ENCODE measurements around the gene PKP1.

The PKP1 gene

DNA sequence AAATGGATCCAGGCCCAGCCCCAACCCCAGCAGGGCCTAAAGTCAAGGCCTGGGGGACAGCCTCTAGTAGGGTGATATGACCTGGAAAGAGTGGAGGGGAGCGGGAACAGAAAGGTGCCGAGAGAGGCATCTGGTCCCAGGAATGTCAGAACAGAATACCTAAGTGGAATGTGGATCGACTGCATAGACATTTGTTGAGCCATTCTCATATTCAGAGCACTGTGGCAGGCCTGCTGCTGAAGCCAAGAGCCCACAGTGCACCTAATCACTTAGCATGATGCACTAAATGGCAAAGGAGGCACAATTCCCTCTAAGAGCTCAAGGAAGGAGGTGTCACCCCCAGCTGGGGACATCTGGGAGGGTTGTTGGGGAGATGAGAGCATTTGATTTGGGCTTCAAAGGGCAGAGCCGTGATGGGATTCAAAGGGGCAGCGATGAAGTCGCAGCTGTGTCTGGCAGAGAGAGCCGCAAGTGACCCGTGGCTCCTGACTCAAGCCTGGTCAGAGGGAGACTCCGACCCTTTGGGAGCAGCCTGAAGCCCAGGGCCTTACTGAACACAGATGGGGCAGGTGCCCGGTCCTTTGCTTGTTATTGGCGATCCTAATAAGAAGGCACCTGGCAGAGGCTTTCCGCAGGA lies 8.6 kb upstream of the PKP1 start:
- no peak for DNase-seq (ENCODE audit: low read depth, low spot score)
- no peak overlapping the region for H3K4me3 ChIP-seq (ENCODE audit: low read length)

DNA sequence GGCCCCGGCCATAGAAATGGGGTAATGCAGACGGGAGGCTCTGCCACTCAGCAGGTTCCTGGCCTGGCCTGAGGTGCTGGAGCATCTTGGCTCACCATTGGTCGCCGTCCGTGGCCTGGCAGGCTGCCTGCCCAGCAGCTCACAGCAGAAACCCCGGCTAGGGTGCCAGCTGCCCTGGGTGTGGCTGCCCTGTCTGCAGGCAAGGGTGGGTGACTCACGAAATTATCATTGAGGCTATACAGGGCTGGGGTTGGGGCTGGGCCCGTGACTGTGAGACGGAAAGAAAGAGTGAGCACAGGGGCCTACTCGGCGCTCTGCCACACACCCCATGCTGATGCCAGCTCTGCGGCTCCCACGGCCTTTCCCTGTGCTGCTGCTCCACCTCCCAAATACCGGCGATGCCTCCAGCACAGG lies 8.0 kb upstream of the PKP1 start:
- no peak for DNase-seq (ENCODE audit: low read depth, low spot score)

DNA sequence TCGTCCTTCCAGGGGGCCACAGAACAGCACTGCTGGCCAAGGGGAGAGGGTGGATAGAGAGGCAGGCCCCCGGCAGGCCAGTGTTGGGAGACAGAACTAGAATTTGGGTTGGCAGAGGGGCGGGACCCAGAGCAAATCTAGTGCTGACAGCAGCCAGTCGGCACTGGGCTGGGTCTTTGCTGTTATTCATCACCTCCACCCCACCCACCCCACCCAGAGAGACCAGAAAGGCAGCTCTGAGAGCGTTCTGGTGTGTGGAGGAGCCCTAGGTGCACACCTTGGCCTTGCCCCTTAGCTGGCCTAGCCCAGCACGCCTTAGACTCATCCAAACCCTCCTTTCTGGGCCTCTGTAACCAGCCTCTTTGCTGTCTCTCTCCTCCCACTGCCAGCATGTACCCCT lies 6.4 kb upstream of the PKP1 start:
- H3K4me3 ChIP-seq (ENCODE audit: low read length): no peak overlapping the region
- no peak for DNase-seq (ENCODE audit: low read depth, low spot score)

More for the DNA sequence above, 8.0 kb upstream of the PKP1 start:
- H3K4me3 ChIP-seq (ENCODE audit: low read length): no peak overlapping the region

DNA sequence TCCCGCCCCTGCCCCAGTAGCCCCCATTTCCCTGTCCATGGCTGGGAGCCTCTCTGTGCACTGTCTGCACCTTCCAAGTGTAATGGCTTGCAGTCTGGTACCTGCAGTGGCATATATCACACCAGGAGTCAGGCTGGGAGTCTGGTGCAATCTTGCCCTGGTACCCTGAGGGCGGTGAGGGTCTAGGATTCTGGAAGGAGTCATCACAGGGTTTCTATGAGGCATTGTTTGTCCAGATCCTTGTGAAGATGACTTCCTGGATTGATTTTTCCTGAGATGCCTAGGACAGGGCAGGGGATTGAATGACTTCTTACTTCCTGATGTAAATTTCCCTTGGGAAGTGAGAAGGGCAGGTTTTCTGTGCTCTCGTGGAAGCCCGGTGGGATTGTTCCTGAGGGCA lies 5.9 kb upstream of the PKP1 start:
- no peak overlapping the region for H3K4me3 ChIP-seq (ENCODE audit: low read length)
- no peak for DNase-seq (ENCODE audit: low read depth, low spot score)

DNA sequence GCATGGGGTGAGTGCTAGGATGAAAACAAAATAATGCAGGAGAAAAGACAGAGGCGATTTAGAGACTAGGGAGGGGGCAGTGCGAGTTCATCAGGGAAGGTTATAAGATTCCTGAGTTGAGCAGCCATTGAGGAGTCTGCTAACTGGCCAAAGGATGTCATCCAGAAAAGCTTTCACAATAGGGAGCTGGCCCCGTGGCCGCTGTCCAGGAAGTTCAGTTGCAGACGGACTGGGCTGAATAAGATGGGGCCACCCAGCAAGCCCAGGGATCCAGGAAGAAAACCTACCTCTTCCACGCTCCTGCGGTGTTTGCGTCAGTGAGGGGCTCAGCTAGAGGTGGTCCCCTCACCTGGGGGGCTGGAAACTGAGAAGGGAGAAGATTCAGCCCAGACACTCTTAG lies 4.0 kb upstream of the PKP1 start:
- H3K4me3 ChIP-seq (ENCODE audit: low read length): no peak overlapping the region

DNA sequence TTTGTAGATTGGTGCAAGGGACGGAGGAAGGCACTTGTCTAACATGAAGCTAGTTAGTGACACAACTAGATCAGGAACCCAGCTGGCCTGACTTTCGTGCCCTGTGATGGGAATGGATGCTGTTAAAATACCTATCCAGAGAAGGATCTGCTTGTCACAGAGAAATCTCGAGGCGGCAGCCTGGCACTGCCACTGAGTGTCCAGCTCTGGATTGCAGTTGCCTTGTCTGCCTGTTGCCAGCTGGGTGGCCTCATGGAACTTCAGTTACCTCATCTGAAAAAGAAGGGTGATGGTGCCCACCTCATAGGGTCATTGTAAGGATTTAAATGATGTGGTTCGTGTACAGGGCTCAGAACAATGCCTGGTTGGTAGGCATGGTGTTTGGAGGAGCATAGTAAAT lies 2.4 kb upstream of the PKP1 start:
- DNase-seq (ENCODE audit: low read depth, low spot score): no peak
- no peak overlapping the region for H3K4me3 ChIP-seq (ENCODE audit: low read length)

More for the DNA sequence above, 4.0 kb upstream of the PKP1 start:
- no peak for DNase-seq (ENCODE audit: low read depth, low spot score)

DNA sequence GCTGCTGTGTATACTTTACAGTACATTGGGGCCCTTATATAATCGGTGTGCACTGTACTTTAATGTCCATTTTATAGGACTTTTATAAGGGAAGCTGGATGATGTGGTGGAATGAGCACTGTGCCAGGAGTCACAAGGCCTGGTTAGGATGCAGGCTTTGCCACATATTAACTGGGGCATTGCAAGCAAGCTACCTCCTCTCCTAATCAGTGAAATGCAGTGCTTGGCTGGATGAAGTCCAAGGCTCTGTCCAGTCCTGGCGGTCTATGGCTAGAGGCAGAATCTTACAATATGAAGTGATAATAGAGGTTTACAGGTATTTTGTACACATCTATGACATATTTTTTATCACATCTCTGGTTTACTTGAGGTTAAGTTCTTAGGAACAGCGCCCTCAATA lies 1.7 kb upstream of the PKP1 start:
- H3K4me3 ChIP-seq (ENCODE audit: low read length): no peak overlapping the region
- no peak for DNase-seq (ENCODE audit: low read depth, low spot score)

DNA sequence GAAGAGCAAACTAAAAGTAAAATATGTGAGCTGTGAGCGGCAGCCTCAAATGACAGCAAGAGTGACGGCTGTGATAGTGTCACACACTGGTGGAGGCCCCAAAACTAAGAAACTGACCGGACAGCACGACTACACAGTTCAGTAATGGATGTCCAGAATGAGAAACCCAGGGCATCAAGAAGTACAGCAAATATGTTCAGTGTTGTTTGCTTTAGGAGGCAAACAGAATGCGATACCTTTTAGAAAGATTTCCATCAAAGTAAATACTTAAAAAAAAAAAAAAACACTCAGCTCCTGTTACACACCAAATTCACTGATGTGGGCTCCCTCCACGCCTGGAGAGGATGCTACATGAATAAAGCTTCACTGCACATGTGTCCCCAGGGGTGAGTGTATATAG lies 1.1 kb upstream of the PKP1 start:
- H3K4me3 ChIP-seq (ENCODE audit: low read length): no peak overlapping the region
- no peak for DNase-seq (ENCODE audit: low read depth, low spot score)

DNA sequence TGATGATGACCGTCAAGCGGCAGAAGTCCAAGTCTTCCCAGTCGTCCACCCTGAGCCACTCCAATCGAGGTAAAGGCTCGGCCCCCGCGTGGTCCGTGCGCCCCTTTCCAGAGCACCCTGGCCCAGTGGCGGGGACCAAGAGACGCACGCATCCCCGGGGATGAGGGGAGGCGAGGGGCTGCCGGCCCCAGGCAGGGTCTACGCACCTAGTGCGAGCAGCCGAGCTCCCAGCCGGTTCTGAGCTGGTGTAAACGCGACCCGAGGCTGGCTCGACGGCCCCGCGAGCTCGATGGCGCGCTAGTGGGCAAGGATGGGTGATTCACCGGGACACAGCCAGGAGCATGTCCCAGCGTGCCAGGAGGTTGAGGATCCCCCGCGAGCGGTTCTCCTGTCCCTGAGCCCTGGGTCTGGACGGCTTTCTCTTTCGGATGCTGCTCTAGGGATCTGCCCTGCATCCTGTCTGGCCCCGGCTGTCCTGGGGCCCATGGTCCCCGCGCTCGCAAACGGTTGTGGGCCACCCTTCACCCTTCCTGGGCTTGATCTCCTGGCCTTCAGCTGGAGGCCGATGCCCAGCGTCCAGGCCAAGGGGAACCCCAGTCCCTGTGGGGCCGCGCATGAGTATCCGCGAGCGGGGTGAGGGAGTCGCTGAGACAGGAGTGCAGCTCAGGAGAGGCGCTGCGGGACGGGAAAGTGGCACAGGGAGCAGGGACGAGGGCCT lies 689 bp downstream of the PKP1 start:
- no peak for DNase-seq (ENCODE audit: low read depth, low spot score)
- H3K4me3 ChIP-seq (ENCODE audit: low read length): no peak overlapping the region

DNA sequence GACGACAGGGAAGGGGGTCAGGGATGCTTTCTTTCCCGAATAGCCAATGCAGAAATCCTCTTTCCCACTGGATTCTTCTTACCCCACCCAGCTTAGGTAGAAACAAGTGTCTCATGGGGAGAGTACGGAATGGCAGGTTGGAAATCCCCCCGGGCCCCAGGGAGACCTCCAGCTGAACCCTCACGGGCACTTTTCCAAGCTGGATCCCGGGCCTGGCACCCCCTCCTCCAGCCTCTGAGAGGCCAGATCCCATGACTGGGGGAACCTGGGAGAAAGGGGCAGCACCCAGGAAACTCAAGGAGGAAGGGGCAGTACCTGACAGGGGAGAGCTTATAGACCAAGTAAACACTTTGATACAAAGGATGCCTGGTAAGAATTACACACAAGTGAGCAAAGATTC lies 1.3 kb downstream of the PKP1 start:
- no peak overlapping the region for H3K4me3 ChIP-seq (ENCODE audit: low read length)
- DNase-seq (ENCODE audit: low read depth, low spot score): no peak

DNA sequence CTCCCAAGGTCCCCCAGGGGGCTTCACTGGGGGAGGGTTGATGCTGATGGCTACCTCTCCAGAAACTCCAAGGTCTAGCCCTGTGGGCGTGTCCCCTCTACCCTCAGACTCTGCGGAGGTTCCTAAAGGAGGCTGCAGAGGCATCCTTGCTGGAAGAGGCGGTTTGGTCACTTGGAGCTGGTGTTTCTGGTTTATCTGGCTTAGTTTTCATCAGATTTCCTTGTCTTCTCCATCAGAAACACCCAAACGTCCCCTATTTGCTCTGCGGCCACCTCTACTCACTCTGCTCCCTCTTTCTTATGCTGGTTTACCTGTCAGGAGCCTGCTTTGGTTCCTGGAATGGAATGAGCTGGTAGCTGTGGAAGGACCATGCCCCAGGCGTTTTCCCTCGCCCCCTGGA lies 2.5 kb downstream of the PKP1 start:
- no peak overlapping the region for H3K4me3 ChIP-seq (ENCODE audit: low read length)
- no peak for DNase-seq (ENCODE audit: low read depth, low spot score)

DNA sequence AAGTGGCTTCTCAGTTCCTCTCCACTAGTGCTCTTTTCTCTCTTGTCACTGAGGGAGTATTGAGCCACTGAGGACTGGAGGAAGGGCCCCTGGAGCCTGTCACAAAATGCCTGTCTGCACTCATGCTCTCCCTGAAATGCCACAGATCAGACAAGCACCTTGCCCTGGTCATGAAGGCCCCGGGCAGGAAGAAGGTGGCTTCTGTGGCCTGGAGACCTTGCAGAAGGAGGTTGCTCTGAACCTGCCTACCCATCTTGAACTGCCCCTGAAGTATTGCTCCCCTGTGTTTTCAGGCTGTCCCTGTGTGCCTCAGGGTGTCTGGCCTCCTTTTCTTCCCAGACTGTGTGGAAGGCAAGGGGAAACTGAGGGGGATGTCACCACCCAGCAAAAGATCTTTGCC lies 3.1 kb downstream of the PKP1 start:
- no peak for DNase-seq (ENCODE audit: low read depth, low spot score)
- H3K4me3 ChIP-seq (ENCODE audit: low read length): no peak overlapping the region

DNA sequence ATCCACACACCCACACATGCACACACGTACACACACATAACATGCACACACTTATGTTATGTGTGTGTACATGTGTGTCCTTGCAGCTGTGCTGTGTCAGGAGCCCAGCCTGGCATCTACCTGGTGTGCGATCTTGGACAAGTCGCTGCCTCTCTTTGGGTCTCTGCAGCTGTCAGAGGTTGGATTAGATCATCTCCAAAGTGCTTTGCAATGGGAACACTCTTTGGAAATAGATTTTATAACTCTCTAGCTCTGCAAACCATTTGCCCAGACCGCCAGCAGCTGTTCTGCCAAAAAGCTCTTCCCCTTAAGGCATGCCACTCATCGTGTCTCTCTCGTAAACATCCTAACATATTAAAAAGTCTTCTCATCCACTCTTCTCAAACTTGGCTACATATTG lies 4.7 kb downstream of the PKP1 start:
- no peak for DNase-seq (ENCODE audit: low read depth, low spot score)
- no peak overlapping the region for H3K4me3 ChIP-seq (ENCODE audit: low read length)

DNA sequence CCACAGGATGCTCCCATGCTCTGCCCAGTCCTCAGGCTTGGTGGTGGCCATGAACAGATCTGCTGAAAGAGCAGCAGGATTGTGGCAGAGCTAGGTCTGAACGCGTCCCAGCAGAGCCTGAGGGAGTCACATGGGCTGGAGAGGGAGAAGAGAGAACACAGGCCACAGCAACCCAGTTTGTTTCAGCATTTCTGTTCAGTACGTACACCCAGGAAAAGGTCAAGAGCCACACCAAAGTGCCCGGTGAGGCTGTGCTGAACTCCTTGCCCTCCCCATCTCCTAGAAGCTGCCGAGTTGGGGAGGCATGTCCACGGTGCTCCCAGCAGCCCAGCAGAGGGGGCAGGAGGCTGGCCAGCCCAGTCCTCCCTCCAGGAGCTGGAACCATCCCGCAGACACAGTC lies 5.5 kb downstream of the PKP1 start:
- H3K4me3 ChIP-seq (ENCODE audit: low read length): no peak overlapping the region
- no peak for DNase-seq (ENCODE audit: low read depth, low spot score)

DNA sequence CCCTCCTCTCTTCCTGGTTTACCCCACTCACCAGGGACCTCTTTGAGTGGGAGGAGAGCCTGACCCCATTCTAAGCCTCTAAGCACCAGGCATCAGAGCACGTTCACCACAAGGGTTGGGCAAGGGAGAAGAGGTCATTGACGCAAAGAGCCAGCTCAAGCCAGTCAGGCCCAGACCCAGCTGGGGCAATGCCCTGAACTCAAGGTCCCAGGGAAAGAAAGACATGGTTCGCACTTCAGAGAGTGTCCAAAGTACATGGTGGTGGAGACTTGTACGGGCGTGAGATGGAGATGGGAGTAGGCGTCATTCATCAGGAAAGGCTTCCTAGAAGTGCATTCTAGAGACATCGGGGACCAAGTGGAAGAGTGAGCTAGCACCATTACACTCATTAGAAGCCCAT lies 7.2 kb downstream of the PKP1 start:
- H3K4me3 ChIP-seq (ENCODE audit: low read length): no peak overlapping the region
- DNase-seq (ENCODE audit: low read depth, low spot score): no peak

DNA sequence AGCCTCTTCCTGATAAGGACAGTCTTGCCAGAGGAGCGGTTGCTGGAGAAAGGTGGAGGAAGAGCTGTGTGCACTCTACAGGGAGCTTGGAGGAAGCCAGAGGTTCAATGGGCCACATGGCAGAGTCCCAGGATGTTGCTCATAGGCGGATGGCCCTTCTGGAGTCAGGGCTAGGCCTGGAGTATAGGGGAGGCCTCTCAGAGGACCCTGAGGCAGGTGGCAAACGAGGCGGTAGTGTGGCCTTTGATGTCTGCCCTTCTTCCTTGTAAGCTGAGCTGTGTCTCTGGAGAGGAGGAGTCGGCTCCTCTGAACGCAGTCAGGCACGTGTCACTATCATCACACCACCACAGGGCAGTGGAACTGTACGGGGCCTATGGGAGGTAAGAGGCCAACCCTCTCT lies 8.6 kb downstream of the PKP1 start:
- no peak for DNase-seq (ENCODE audit: low read depth, low spot score)

DNA sequence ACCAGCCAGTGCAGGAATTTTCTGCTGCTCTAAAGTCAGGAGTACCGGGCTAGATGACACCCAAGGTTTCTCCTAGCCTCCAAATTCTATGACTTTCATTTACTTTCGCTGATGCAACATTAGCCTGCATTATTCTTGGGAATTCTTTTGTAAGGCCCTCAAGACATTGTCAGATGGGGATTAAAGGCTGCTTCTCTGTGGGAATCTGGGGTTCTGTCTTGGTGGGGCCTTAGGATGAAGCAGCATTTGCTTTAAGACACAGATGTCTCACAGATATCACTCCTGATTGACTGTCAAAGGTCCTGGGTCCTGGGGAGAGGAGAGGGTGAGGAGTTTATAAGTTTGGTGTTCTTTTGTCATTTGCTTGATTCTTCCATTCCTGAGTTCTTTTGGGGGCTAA lies 11.6 kb downstream of the PKP1 start:
- H3K4me3 ChIP-seq (ENCODE audit: low read length): no peak overlapping the region
- no peak for DNase-seq (ENCODE audit: low read depth, low spot score)

More for the DNA sequence above, 8.6 kb downstream of the PKP1 start:
- H3K4me3 ChIP-seq (ENCODE audit: low read length): no peak overlapping the region

DNA sequence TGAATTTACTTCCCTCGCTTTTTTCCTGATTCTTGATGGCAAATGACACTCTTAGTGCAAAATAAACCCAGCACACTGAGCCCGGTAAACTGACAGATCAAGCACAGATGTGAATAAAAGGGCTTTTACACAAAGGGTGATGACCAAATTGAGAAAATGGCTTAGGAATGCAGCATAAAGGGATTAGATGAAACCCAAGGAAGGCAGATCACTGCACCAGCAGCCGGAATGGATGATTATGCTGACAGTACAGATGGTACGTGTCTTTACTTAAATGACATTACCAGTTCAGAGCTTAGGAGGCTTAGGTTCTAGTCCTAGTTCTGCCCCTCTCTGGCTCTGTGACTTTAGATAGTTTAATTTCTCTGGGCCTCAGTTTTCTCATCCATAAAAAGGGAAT lies 12.0 kb downstream of the PKP1 start:
- no peak for DNase-seq (ENCODE audit: low read depth, low spot score)
- H3K4me3 ChIP-seq (ENCODE audit: low read length): no peak overlapping the region

DNA sequence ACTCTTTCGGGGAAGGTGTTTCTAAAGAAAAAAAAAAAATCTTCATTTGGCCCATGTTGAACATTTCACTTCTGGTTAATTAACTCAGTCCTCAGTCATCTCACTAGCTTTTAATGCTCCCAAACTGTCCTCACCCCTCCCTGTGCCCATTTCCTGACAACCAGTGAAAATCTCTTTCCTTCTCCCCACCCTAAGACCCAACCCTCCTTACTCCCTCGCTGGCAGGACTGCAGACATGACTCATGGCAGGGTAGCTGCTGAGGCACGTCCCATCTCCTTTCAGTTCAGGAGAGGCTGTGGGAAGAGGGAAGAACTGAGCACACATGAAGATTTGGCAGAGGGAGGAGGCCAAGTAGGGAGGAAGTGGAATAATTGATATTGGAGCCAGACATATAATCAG lies 12.6 kb downstream of the PKP1 start:
- no peak for DNase-seq (ENCODE audit: low read depth, low spot score)
- no peak overlapping the region for H3K4me3 ChIP-seq (ENCODE audit: low read length)

DNA sequence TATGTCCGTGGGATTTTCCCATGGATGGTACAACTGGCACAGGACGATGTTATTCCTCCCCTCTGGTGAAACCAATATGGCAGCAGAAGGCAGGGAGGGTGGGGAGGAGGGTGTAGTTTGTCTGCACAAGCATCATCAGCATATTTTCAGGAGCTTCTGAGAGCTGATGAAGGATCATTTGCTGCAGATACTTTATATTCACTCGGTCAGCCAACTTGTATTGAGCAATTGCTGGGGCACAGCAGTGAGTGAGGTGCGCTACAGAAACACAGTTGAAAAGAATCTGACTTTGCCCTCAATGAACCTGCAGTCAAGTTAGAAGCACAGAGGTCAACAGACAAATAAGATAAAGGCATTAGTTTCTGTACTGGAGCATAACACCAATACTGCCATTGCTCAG lies 13.0 kb downstream of the PKP1 start:
- H3K4me3 ChIP-seq (ENCODE audit: low read length): no peak overlapping the region
- DNase-seq (ENCODE audit: low read depth, low spot score): no peak

Measured in Jurkat, Clone E6-1 (cell line).